AG04450 (cell line): Measurements from ENCODE around the gene SULT1B1. TPM values are rescaled to one million over a fixed set of nuclear protein-coding genes. Genes with fewer than 3 reads are reported as not detected.

Source experiments
- CTCF ChIA-PET: fragments of 300-600, 350-600 bp; formaldehyde crosslinking; extraction: SDS; loops from one replicate; lab custom pipeline; 2022; ENCODE audit warnings: antibody characterized with exemption, inconsistent platforms; lab: Charles Lee
- POLR2A ChIA-PET: fragments of 350-600 bp; formaldehyde crosslinking; extraction: SDS; loops from one replicate; lab custom pipeline; 2021; ENCODE audit warnings: antibody characterized with exemption, inconsistent platforms; lab: Yijun Ruan, JAX
- DNase-seq: peaks from one replicate; pipeline ENCODE4 v3.0.0-alpha.2; 2011; ENCODE audit warnings: low read depth, low spot score
- H3K27ac ChIP-seq: one replicate; pipeline ENCODE4 v1.5.1; 2012; ENCODE audit warnings: low read depth, low read length, control low read depth
- H3K27me3 ChIP-seq: one replicate; pipeline ENCODE4 v1.6.0; 2012; ENCODE audit warnings: low read length; ENCODE audit not compliant: control insufficient read depth, insufficient read depth
- H3K4me3 ChIP-seq: 2 replicates; pipeline ENCODE4 v1.5.1; 2011; ENCODE audit warnings: mild to moderate bottlenecking, low read depth, low read length, control low read depth
- H3K9me3 ChIP-seq: 2 replicates; pipeline ENCODE4 v1.5.1; 2012; ENCODE audit warnings: low read length; ENCODE audit not compliant: control insufficient read depth, insufficient read depth
- polyA plus RNA-seq: library from polyadenylated mRNA; depleted of rRNA; stranded (reverse); fragments of >200 nt; gene quantifications from 2 replicates; pipeline ENCODE4 v1.2.3, GENCODE V29; 2011
- TF ChIP-seq, protein P1 (sequence below): IDR thresholded peaks from 2 replicates; pipeline ENCODE4 v1.5.1; 2011; ENCODE audit warnings: low read depth, low read length, control low read depth, inconsistent platforms

The SULT1B1 gene
- polyA plus RNA-seq, 1 experiment = not detected

- DNase-seq = no peak
- ChIA-PET POLR2A (no interaction called here), CTCF (no interaction called here)
- Histone ChIP-seq H3K9me3 (no peaks in the 10 kb centered on the region), H3K27me3 (no peaks in the 10 kb centered on the region), H3K27ac (no peak overlapping the region), H3K4me3 (no peak overlapping the region)
- TF ChIP-seq, protein P1, sequence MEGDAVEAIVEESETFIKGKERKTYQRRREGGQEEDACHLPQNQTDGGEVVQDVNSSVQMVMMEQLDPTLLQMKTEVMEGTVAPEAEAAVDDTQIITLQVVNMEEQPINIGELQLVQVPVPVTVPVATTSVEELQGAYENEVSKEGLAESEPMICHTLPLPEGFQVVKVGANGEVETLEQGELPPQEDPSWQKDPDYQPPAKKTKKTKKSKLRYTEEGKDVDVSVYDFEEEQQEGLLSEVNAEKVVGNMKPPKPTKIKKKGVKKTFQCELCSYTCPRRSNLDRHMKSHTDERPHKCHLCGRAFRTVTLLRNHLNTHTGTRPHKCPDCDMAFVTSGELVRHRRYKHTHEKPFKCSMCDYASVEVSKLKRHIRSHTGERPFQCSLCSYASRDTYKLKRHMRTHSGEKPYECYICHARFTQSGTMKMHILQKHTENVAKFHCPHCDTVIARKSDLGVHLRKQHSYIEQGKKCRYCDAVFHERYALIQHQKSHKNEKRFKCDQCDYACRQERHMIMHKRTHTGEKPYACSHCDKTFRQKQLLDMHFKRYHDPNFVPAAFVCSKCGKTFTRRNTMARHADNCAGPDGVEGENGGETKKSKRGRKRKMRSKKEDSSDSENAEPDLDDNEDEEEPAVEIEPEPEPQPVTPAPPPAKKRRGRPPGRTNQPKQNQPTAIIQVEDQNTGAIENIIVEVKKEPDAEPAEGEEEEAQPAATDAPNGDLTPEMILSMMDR = no peak
Observed at GRCh38 chr4:69754926-69755580, 5.4 kb downstream of the SULT1B1 start.

DNA sequence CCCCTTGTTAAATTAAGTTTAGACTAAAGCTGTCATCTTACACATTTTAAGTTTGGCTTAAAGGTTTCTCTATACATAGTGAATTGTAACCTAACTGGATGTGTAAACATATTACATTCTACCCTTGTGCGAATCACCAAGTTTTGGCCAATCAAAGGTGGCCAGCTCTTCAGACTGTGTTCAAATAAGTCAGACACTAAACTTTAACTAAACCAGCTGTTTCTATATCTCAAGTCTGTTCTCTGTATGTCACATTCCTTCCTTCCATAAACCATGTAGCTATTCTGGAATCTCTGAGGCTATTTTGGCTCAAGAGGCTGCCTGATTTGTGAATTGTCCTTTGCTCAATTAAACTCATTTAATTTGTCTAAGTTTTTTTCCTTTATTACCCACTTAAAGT lies 6.7 kb downstream of the SULT1B1 start:
- POLR2A ChIA-PET = no interaction called here
- Histone ChIP-seq H3K9me3 (no peaks in the 10 kb centered on the region), H3K4me3 (no peak overlapping the region), H3K27ac (no peak overlapping the region), H3K27me3 (no peaks in the 10 kb centered on the region)
- CTCF ChIA-PET = no interaction called here
- DNase-seq = peak; percentile 7
- TF ChIP-seq, protein P1 = no peak

GRCh38 chr4:69750346-69750745 lies 10.1 kb downstream of the SULT1B1 start:
- ChIA-PET CTCF (interaction anchor here (0.6 kb wide), 1 partner anchor 1635 kb away, joined by 3 read pairs; no protein-coding TSS in a partner anchor), POLR2A (no interaction called here)
- H3K4me3 ChIP-seq = no peak overlapping the region
- H3K9me3 ChIP-seq = no peaks in the 10 kb centered on the region
- no peak for DNase-seq
- TF ChIP-seq, protein P1 = no peak
- no peak overlapping the region for H3K27ac ChIP-seq
- H3K27me3 ChIP-seq = no peaks in the 10 kb centered on the region

- no peaks in the 10 kb centered on the region for H3K9me3 ChIP-seq
- H3K4me3 ChIP-seq = no peak overlapping the region
- no peak for DNase-seq
- no peak overlapping the region for H3K27ac ChIP-seq
- TF ChIP-seq, protein P1 = no peak
- POLR2A ChIA-PET = no interaction called here
- CTCF ChIA-PET = interaction anchor here (0.6 kb wide), 1 partner anchor 1634 kb away, joined by 3 read pairs; no protein-coding TSS in a partner anchor
- no peaks in the 10 kb centered on the region for H3K27me3 ChIP-seq
Observed at GRCh38 chr4:69749771-69750170, 10.6 kb downstream of the SULT1B1 start.

DNA sequence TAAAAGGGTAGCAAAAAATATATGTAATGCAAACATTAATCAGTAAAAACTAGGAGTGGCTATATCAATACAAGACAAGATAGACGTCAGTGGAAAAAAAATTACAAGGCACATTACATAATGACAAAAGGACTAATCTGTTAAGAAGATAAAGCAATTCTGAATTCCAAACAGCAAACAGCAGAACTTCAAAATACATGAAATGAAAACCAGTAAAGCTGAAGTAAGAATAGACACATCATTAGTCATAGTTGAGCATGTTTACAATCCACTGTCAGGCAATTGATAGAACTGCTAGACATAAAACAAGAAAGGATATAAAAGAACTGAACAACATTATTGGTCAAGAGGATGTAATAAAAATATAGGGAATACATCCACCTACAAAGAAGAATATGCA lies 12.2 kb downstream of the SULT1B1 start:
- Histone ChIP-seq H3K4me3 (no peak overlapping the region), H3K27me3 (no peaks in the 10 kb centered on the region), H3K9me3 (peaks cover 7% of the 10 kb centered on the region; the same call in 1 of the 2 replicates), H3K27ac (no peak overlapping the region)
- CTCF ChIA-PET = no interaction called here
- no peak for DNase-seq
- POLR2A ChIA-PET = no interaction called here
- TF ChIP-seq, protein P1 = no peak
